GM12878 (cell line): ENCODE results near the gene MRPL38. TPM values are rescaled to one million over a fixed set of nuclear protein-coding genes. Genes with fewer than 3 reads are reported as not detected.

Experiments
- ATAC-seq: fragments of 200-7000 bp; cut with Tn5 transposase; 3 replicates; pipeline ENCODE4 v1.9.1; 2020; ENCODE audit warnings: mild to moderate bottlenecking, moderate library complexity
- BruUV-seq: library from RNA; stranded (reverse); fragments of 400-500 nt; replicated peaks from 2 replicates; lab custom pipeline; 2021; lab: Mats Ljungman, UMichigan
- CTCF ChIA-PET: fragments of 300-600 bp; sonication (Branson Sonifier 250); formaldehyde crosslinking; extraction: SDS; loops from one replicate; lab custom pipeline; 2021; ENCODE audit warnings: inconsistent platforms; lab: Yijun Ruan, JAX
- POLR2A ChIA-PET: fragments of 350-600 bp; formaldehyde crosslinking; extraction: SDS; loops from one replicate; lab custom pipeline; 2021; ENCODE audit warnings: inconsistent platforms; lab: Charles Lee
- RAD21 ChIA-PET: fragments of 300-600 bp; sonication (Branson Sonifier 250); formaldehyde crosslinking; loops from one replicate; lab custom pipeline; 2023; ENCODE audit warnings: antibody characterized with exemption; ENCODE audit not compliant: unreplicated experiment; lab: Charles Lee
- SMC1A ChIA-PET: fragments of 300-600 bp; sonication (Branson Sonifier 250); formaldehyde crosslinking; loops from one replicate; lab custom pipeline; 2023; ENCODE audit not compliant: unreplicated experiment, uncharacterized antibody; lab: Charles Lee
- DNase-seq: peaks from one replicate; pipeline ENCODE4 v3.0.0-alpha.2; 2011; ENCODE audit warnings: low read depth, low spot score
- FAIRE-seq: peaks from 3 replicates; lab custom pipeline; 2011; peaks lifted over from hg19 to GRCh38; lab: Jason Lieb, UNC
- H2AFZ ChIP-seq: 2 replicates; pipeline ENCODE4 v1.6.0; 2011; ENCODE audit warnings: low read depth, low read length, control low read depth; ENCODE audit not compliant: control insufficient read depth
- H3K27ac ChIP-seq: 2 replicates; pipeline ENCODE4 v1.5.1; 2011; ENCODE audit warnings: control low read depth; ENCODE audit not compliant: control insufficient read depth, insufficient read depth
- H3K27me3 ChIP-seq, 2 experiments: replicated peaks in 1 of 2; 2 replicates each; pipeline versions ENCODE4 v1.6.0 to v1.6.1; 2011; ENCODE audit warnings: low read length in 1 of 2; ENCODE audit not compliant: control insufficient read depth in 2 of 2, insufficient read depth in 2 of 2
- H3K36me3 ChIP-seq, 2 experiments: 2 replicates each; pipeline ENCODE4 v1.5.1; 2011; ENCODE audit warnings: low read length in 1 of 2; ENCODE audit not compliant: control insufficient read depth in 2 of 2, insufficient read depth in 2 of 2
- H3K4me1 ChIP-seq: 2 replicates; pipeline ENCODE4 v1.6.1; 2011; ENCODE audit warnings: mild to moderate bottlenecking, low read length, moderate library complexity, mixed read lengths; ENCODE audit not compliant: control insufficient read depth, insufficient read depth
- H3K4me2 ChIP-seq: 2 replicates; pipeline ENCODE4 v1.6.0; 2011; ENCODE audit warnings: control low read depth; ENCODE audit not compliant: control insufficient read depth, insufficient read depth
- H3K4me3 ChIP-seq: fragments of 200-600 bp; sonication (generic); 2 replicates; pipeline ENCODE4 v1.5.1; 2016
- H3K79me2 ChIP-seq: 2 replicates; pipeline ENCODE4 v1.6.0; 2011; ENCODE audit warnings: low read length; ENCODE audit not compliant: control insufficient read depth, insufficient read depth
- H3K9ac ChIP-seq: 2 replicates; pipeline ENCODE4 v1.8.0; 2011; ENCODE audit warnings: low read length, control low read depth, mixed read lengths; ENCODE audit not compliant: control insufficient read depth, insufficient read depth
- H3K9me3 ChIP-seq: replicated peaks from 3 replicates; pipeline ENCODE4 v1.5.1; 2011; ENCODE audit warnings: mild to moderate bottlenecking, low read length; ENCODE audit not compliant: control insufficient read depth, insufficient read depth
- H4K20me1 ChIP-seq: 2 replicates; pipeline ENCODE4 v1.6.0; 2011; ENCODE audit not compliant: control insufficient read depth, insufficient read depth
- BACH1 ChIP-seq: fragments of 450-650 bp; IDR thresholded peaks from 2 replicates; pipeline ENCODE4 v1.6.1; 2017; ENCODE audit warnings: mild to moderate bottlenecking, borderline replicate concordance
- CUX1 ChIP-seq: IDR thresholded peaks from 2 replicates; pipeline ENCODE4 v1.6.1; 2012; ENCODE audit warnings: improper control_type of control experiment, low read depth, low read length; ENCODE audit not compliant: insufficient replicate concordance
- HCFC1 ChIP-seq: fragments of 150-350 bp; IDR thresholded peaks from 2 replicates; pipeline ENCODE4 v1.6.1; 2014; ENCODE audit warnings: low read length
- KLF5 ChIP-seq: fragments of 450-650 bp; IDR thresholded peaks from 2 replicates; pipeline ENCODE4 v1.6.1; 2014; ENCODE audit warnings: mild to moderate bottlenecking; ENCODE audit not compliant: partially characterized antibody
- MTA2 ChIP-seq: fragments of 450-650 bp; IDR thresholded peaks from 2 replicates; pipeline ENCODE4 v1.6.1; 2016; ENCODE audit warnings: low read depth, mild to moderate bottlenecking, moderate library complexity
- NFYB ChIP-seq: IDR thresholded peaks from 2 replicates; pipeline ENCODE4 v1.6.1; 2011; ENCODE audit warnings: low read depth, mild to moderate bottlenecking, low read length, improper control_type of control experiment, moderate library complexity; ENCODE audit not compliant: insufficient read depth
- RAD21 ChIP-seq: IDR thresholded peaks from 2 replicates; pipeline ENCODE4 v1.6.1; 2011; ENCODE audit warnings: mild to moderate bottlenecking, low read depth, low read length, moderate library complexity; ENCODE audit not compliant: insufficient read depth
- RB1 ChIP-seq: fragments of 450-650 bp; formaldehyde crosslinking; IDR thresholded peaks from 2 replicates; pipeline ENCODE4 v1.6.1; 2017; ENCODE audit warnings: mild to moderate bottlenecking, borderline replicate concordance
- RELA ChIP-seq: fragments of 450-650 bp; IDR thresholded peaks from 2 replicates; pipeline ENCODE4 v1.8.0; 2014; ENCODE audit warnings: borderline replicate concordance; ENCODE audit not compliant: partially characterized antibody
- SIN3A ChIP-seq: IDR thresholded peaks from 2 replicates; pipeline ENCODE4 v1.6.1; 2012; ENCODE audit warnings: low read depth, low read length, improper control_type of control experiment
- SP1 ChIP-seq: IDR thresholded peaks from one replicate; pipeline ENCODE4 v1.6.1; 2011; ENCODE audit warnings: low read depth, low read length
- SPI1 ChIP-seq: IDR thresholded peaks from 2 replicates; pipeline ENCODE4 v1.6.1; 2011; ENCODE audit warnings: low read depth, mild to moderate bottlenecking, low read length, moderate library complexity, borderline replicate concordance; ENCODE audit not compliant: insufficient read depth
- ZBTB33 ChIP-seq: fragments of 450-650 bp; IDR thresholded peaks from 2 replicates; pipeline ENCODE4 v1.6.1; 2017; ENCODE audit warnings: mild to moderate bottlenecking
- ZNF207 ChIP-seq: fragments of 450-650 bp; IDR thresholded peaks from 2 replicates; pipeline ENCODE4 v1.6.1; 2014; ENCODE audit warnings: antibody characterized with exemption, mild to moderate bottlenecking, borderline replicate concordance
- WGBS: methylation state at CpG from one replicate; pipeline ENCODE4 v1.1.6; 2016; ENCODE audit warnings: low lambda C conversion rate; ENCODE audit not compliant: insufficient replicate concordance, insufficient coverage; ENCODE audit errors: missing lambda C conversion rate; 5-methylcytosine and 5-hydroxymethylcytosine counted together
- in situ Hi-C: fragments of 300-500 bp; cut with MboI; formaldehyde crosslinking; loops from 9 replicates; pipeline ENCODE4 v1.14.3; 2018; ENCODE audit warnings: mixed read lengths
- intact Hi-C: fragments of 100-400 bp; cut with micrococcal nuclease; formaldehyde crosslinking; loops from one replicate; pipeline ENCODE4 v1.14.2; 2022; ENCODE audit not compliant: unreplicated experiment
- polyA plus RNA-seq, 11 experiments: library from polyadenylated mRNA; depleted of rRNA in 4 of 11; unstranded in 6 of 11; stranded (reverse) in 5 of 11; fragments of >200 nt; fragmentation: Nextera tagmentation in 4 of 11; fragmentation: Illumina TruSeq in 1 of 11; extraction: Ambion mirVana in 4 of 11; extraction: Trizol in 1 of 11; gene quantifications; 1 replicate in 1 of 11; 2 replicates in 10 of 11; pipeline versions ENCODE4 v1.2.1 to v1.2.3, GENCODE V29; 2011 to 2016; ENCODE audit warnings: inconsistent platforms in 2 of 11, missing spikeins in 2 of 11, low read depth in 1 of 11
- total RNA-seq, 4 experiments: library from RNA; depleted of rRNA in 3 of 4; stranded (reverse); fragments of >200 nt in 3 of 4; fragmentation: Illumina TruSeq in 1 of 4; extraction: Trizol in 1 of 4; gene quantifications; 2 replicates each; pipeline versions ENCODE4 v1.2.1 to v1.2.3, GENCODE V29; 2013 to 2021

MRPL38 gene
- total and polyA plus RNA-seq, 10 of the 15 experiments (the other 5 are each of a cell fraction or from before 2014, with no cell fraction given): 6.6 to 205 (median 53.1) TPM

GRCh38 chr17:75942473-75942872 is 37.8 kb upstream of the MRPL38 start (continued):
- TF ChIP-seq SPI1: no peak
- TF ChIP-seq RB1: no peak
- TF ChIP-seq MTA2: no peak
- TF ChIP-seq NFYB: no peak
- TF ChIP-seq SP1: no peak
- TF ChIP-seq BACH1: no peak
- no peak for TF ChIP-seq HCFC1
- no peak for TF ChIP-seq ZBTB33
- no peak for TF ChIP-seq SIN3A

GRCh38 chr17:75941442-75941819 is 36.7 kb upstream of the MRPL38 start:
- CTCF ChIA-PET: interaction anchor here (0.9 to 1.4 kb wide), 3 partner anchors 36 to 80 kb away, joined by 3 to 9 read pairs (median 5); no protein-coding TSS in a partner anchor
- RAD21 ChIA-PET: interaction anchor here (1.1 to 1.3 kb wide), 6 partner anchors 16 to 83 kb away, joined by 3 to 8 read pairs (median 4); partner anchors contain the start of genes ACOX1 and TEN1
- H3K4me2 ChIP-seq: peak overlapping the region; percentile 91; the same call in 1 of the 2 replicates
- no peaks in the 10 kb centered on the region for H3K27me3 ChIP-seq
- in situ Hi-C loops (no loop called here), intact Hi-C loops (loop anchor here (5.0 kb wide), 1 partner anchor 56 kb away; no protein-coding TSS in a partner anchor)
- H3K4me1 ChIP-seq: no peaks in the 10 kb centered on the region
- H3K36me3 ChIP-seq: no peaks in the 10 kb centered on the region
- no peaks in the 10 kb centered on the region for H4K20me1 ChIP-seq
- H3K79me2 ChIP-seq: no peaks in the 10 kb centered on the region
- no peaks in the 10 kb centered on the region for H3K9me3 ChIP-seq
- H2AFZ ChIP-seq: peak overlapping the region; percentile 96
- H3K4me3 ChIP-seq: peak overlapping the region; percentile 85; the same call in 1 of the 2 replicates
- BruUV-seq: no TSS peak
- DNase-seq: no peak
- no peak for ATAC-seq
- POLR2A ChIA-PET: interaction anchor here (0.6 to 1.4 kb wide), 4 partner anchors 13 to 402 kb away, joined by 3 to 5 read pairs (median 4); partner anchors contain the start of genes ACOX1 and TEN1
- WGBS: 47% methylated on average over 6 of the region's 6 CpGs
- H3K9ac ChIP-seq: no peak overlapping the region
- no peak overlapping the region for H3K27ac ChIP-seq
- SMC1A ChIA-PET: interaction anchor here (1.2 to 1.4 kb wide), 3 partner anchors 36 to 69 kb away, joined by 3 to 4 read pairs (median 3); partner anchors contain the start of genes CDK3 and MRPL38
- FAIRE-seq: peak; percentile 44
- TF ChIP-seq RAD21 (no peak), ZNF207 (no peak), CUX1 (no peak), KLF5 (no peak), RELA (no peak)
